Common myeloid progenitor, CD34-positive (primary cell): Measurements from ENCODE around the gene TSPAN2.
"Not testable (repeated sequence)": the region's sequence is repeated elsewhere in the genome, so short reads cannot be mapped to it uniquely, and the experiment has no call there.

Experiments
- CTCF ChIA-PET: fragments of 350-600 bp; sonication (Branson Sonifier 250); formaldehyde crosslinking; loops from one replicate; lab custom pipeline; 2021; ENCODE audit warnings: antibody characterized with exemption; lab: Charles Lee
- POLR2A ChIA-PET: fragments of 350-600 bp; sonication (Branson Sonifier 250); formaldehyde crosslinking; loops from one replicate; lab custom pipeline; 2021; ENCODE audit warnings: antibody characterized with exemption; lab: Charles Lee
- DNase-seq, 3 donors: peaks; one replicate each; pipeline versions ENCODE4 v3.0.0 to v3.0.0-alpha.2; 2013
- H3K27ac ChIP-seq, 2 experiments: 1 replicate in 1 of 2; 2 replicates in 1 of 2; pipeline ENCODE4 v1.7.0; 2013; ENCODE audit warnings: inconsistent platforms in 2 of 2, low read length in 2 of 2, mild to moderate bottlenecking in 2 of 2, low read depth in 1 of 2, moderate library complexity in 1 of 2; ENCODE audit not compliant: severe bottlenecking in 2 of 2, insufficient read depth in 1 of 2, poor library complexity in 1 of 2
- H3K27me3 ChIP-seq, 5 experiments: replicated peaks in 2 of 5; 1 replicate in 3 of 5; 2 replicates in 2 of 5; pipeline versions ENCODE4 v1.6.1 to v1.7.0; 2013; ENCODE audit warnings: low read length in 4 of 5, mild to moderate bottlenecking in 2 of 5, moderate library complexity in 2 of 5, inconsistent platforms in 1 of 5; ENCODE audit not compliant: insufficient read depth in 5 of 5, control insufficient read depth in 4 of 5
- H3K36me3 ChIP-seq, 4 experiments: 1 replicate in 2 of 4; 2 replicates in 2 of 4; pipeline versions ENCODE4 v1.6.1 to v1.7.0; 2013; ENCODE audit warnings: low read length in 3 of 4, control low read depth in 1 of 4, mild to moderate bottlenecking in 1 of 4; ENCODE audit not compliant: control insufficient read depth in 4 of 4, insufficient read depth in 4 of 4
- H3K4me1 ChIP-seq, 4 experiments: 1 replicate in 3 of 4; 2 replicates in 1 of 4; pipeline versions ENCODE4 v1.6.1 to v1.7.1; 2013; ENCODE audit warnings: low read length in 3 of 4, mild to moderate bottlenecking in 3 of 4, control low read depth in 1 of 4, inconsistent platforms in 1 of 4, moderate library complexity in 1 of 4; ENCODE audit not compliant: control insufficient read depth in 4 of 4, insufficient read depth in 4 of 4; ENCODE audit errors: control extremely low read depth in 1 of 4
- H3K4me3 ChIP-seq, 7 experiments: 1 replicate in 4 of 7; 2 replicates in 3 of 7; pipeline versions ENCODE4 v1.5.1 to v1.7.0; 2013; ENCODE audit warnings: mild to moderate bottlenecking in 7 of 7, low read length in 6 of 7, moderate library complexity in 6 of 7, inconsistent platforms in 2 of 7, low read depth in 2 of 7, control low read depth in 1 of 7; ENCODE audit not compliant: insufficient read depth in 4 of 7, control insufficient read depth in 1 of 7; ENCODE audit errors: extremely low read depth in 1 of 7
- H3K9me3 ChIP-seq, 5 experiments: 1 replicate in 4 of 5; 2 replicates in 1 of 5; pipeline versions ENCODE4 v1.6.1 to v1.7.1; 2013; ENCODE audit warnings: low read length in 4 of 5, mild to moderate bottlenecking in 2 of 5, inconsistent platforms in 1 of 5, low read depth in 1 of 5, moderate library complexity in 1 of 5; ENCODE audit not compliant: control insufficient read depth in 4 of 5, insufficient read depth in 2 of 5; ENCODE audit errors: control extremely low read depth in 1 of 5
- WGBS: methylation state at CpG from one replicate; pipeline ENCODE4 v1.1.5; 2013; ENCODE audit not compliant: insufficient coverage; 5-methylcytosine and 5-hydroxymethylcytosine counted together

The TSPAN2 gene

GRCh38 chr1:115035652-115036051, 53.7 kb downstream of the TSPAN2 start:
- H3K4me3 ChIP-seq, result no peak overlapping the region
- CTCF ChIA-PET, result interaction anchor here (1.3 kb wide), 1 partner anchor 59 kb away, joined by 3 read pairs; no protein-coding TSS in a partner anchor
- H3K27me3 ChIP-seq, result no peaks in the 10 kb centered on the region
- WGBS, result no CpG with 5 or more reads among the region's 1 CpG
- POLR2A ChIA-PET, result no interaction called here
- no peaks in the 10 kb centered on the region for H3K4me1 ChIP-seq
- no peaks in the 10 kb centered on the region for H3K9me3 ChIP-seq
- H3K36me3 ChIP-seq, result peaks cover 0 to 7% (median 3%) of the 10 kb centered on the region in 4 experiments
- DNase-seq, result no peak
- no peak overlapping the region for H3K27ac ChIP-seq

- Histone ChIP-seq H3K4me3 (no peak overlapping the region), H3K4me1 (no peaks in the 10 kb centered on the region), H3K9me3 (no peaks in the 10 kb centered on the region), H3K36me3 (no peaks in the 10 kb centered on the region), H3K27ac (no peak overlapping the region), H3K27me3 (no peaks in the 10 kb centered on the region)
- WGBS, result no CpG with 5 or more reads among the region's 2 CpGs
- DNase-seq, result no peak
- POLR2A ChIA-PET, result no interaction called here
- CTCF ChIA-PET, result no interaction called here
These were observed 57.7 kb downstream of the TSPAN2 start for GRCh38 chr1:115031595-115031994.

GRCh38 chr1:115029526-115029925, 59.8 kb downstream of the TSPAN2 start, which contains the start of gene TSHB:
TSHB (plus strand) TSS chr1:115029826; CDS start chr1:115033363, 3,537 bp downstream.
- H3K4me1 ChIP-seq, result no peaks in the 10 kb centered on the region
- ChIA-PET CTCF (interaction anchor here (0.8 kb wide), 1 partner anchor 501 kb away, joined by 3 read pairs; no protein-coding TSS in a partner anchor), POLR2A (interaction anchor here (1.3 kb wide), 1 partner anchor 19 kb away, joined by 3 read pairs; no protein-coding TSS in a partner anchor)
- no peaks in the 10 kb centered on the region for H3K27me3 ChIP-seq
- H3K36me3 ChIP-seq, result no peaks in the 10 kb centered on the region
- DNase-seq, result no peak
- no peak within 1 kb of the TSS for H3K4me3 ChIP-seq
- no peak within 1 kb of the TSS for H3K27ac ChIP-seq
- no peaks in the 10 kb centered on the region for H3K9me3 ChIP-seq

- POLR2A ChIA-PET, result no interaction called here
- CTCF ChIA-PET, result no interaction called here
These were observed 65.7 kb downstream of the TSPAN2 start for GRCh38 chr1:115023593-115023992.

GRCh38 chr1:115021145-115021544, 68.2 kb downstream of the TSPAN2 start:
- ChIA-PET POLR2A (no interaction called here), CTCF (no interaction called here)
- no peaks in the 10 kb centered on the region for H3K9me3 ChIP-seq
- no CpG with 5 or more reads among the region's 1 CpG for WGBS
- no peak for DNase-seq
- H3K36me3 ChIP-seq, result no peaks in the 10 kb centered on the region
- H3K4me3 ChIP-seq, result no peak overlapping the region
- H3K27ac ChIP-seq, result no peak overlapping the region
- no peaks in the 10 kb centered on the region for H3K4me1 ChIP-seq
- no peaks in the 10 kb centered on the region for H3K27me3 ChIP-seq

More at GRCh38 chr1:115023593-115023992, 65.7 kb downstream of the TSPAN2 start:
- H3K27me3 ChIP-seq, result no peaks in the 10 kb centered on the region
- no peak for DNase-seq
- no peaks in the 10 kb centered on the region for H3K4me1 ChIP-seq
- H3K4me3 ChIP-seq, result no peak overlapping the region
- H3K27ac ChIP-seq, result no peak overlapping the region
- H3K9me3 ChIP-seq, result no peaks in the 10 kb centered on the region
- no peaks in the 10 kb centered on the region for H3K36me3 ChIP-seq

GRCh38 chr1:115019549-115019948, 69.8 kb downstream of the TSPAN2 start:
- 100% methylated on average over 8 of the region's 9 CpGs for WGBS
- H3K4me3 ChIP-seq, H3K27ac ChIP-seq, CTCF ChIA-PET, POLR2A ChIA-PET, H3K4me1 ChIP-seq, H3K36me3 ChIP-seq, H3K27me3 ChIP-seq, DNase-seq, H3K9me3 ChIP-seq: not testable (repeated sequence)

GRCh38 chr1:115013792-115014191, 75.5 kb downstream of the TSPAN2 start:
- Histone ChIP-seq H3K9me3 (no peaks in the 10 kb centered on the region), H3K27me3 (no peaks in the 10 kb centered on the region), H3K4me3 (no peak overlapping the region), H3K4me1 (no peaks in the 10 kb centered on the region), H3K27ac (no peak overlapping the region), H3K36me3 (no peaks in the 10 kb centered on the region)
- POLR2A ChIA-PET, result no interaction called here
- DNase-seq, result no peak
- CTCF ChIA-PET, result no interaction called here
- 100% methylated on average over 2 of the region's 2 CpGs for WGBS
